Inflammatory macrophage (primary cell): ENCODE measurements around the gene RBM5.
"Not testable (repeated sequence)": the region's sequence is repeated elsewhere in the genome, so short reads cannot be mapped to it uniquely, and the experiment has no call there.

Experiments used
- DNase-seq, 2 donors: peaks; one replicate each; pipeline ENCODE4 v3.0.0-alpha.2; 2020 to 2022
- total RNA-seq, 18 experiments: gene quantifications; one replicate each; lab custom pipeline; 2026; ENCODE audit warnings: mixed read lengths in 6 of 18, inconsistent platforms in 2 of 18; lab: John Stamatoyannopoulos, UW

Gene RBM5
- total RNA-seq, result 54.8 to 117 (median 86.8) reads per million in 18 experiments

- DNase-seq, result peak; percentile 91 to 94
These were observed at the start of gene RBM5 for GRCh38 chr3:50088725-50089608. RBM5 (plus strand) TSS chr3:50088919; CDS start chr3:50090435, 1,516 bp downstream.

DNA sequence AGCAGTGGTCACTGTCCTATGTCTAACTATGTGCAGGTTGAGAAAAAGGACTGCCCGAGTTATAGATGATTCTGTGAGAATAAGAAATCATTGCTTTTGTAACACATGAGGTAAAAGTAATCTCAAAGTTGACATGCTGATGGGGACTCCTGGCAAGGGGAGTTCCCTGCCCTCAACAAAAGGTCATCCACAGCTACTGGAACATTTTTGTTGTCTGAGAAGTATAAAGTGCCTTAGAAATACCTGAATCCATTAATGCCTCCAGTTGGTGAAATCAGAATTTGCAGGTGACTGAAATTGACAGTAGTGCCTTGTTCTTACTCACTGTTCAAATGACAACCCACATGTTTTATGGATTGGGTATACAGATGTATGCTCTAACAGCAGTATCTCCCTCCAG is 43.7 kb upstream of the RBM5 start:
- no peak for DNase-seq

DNA sequence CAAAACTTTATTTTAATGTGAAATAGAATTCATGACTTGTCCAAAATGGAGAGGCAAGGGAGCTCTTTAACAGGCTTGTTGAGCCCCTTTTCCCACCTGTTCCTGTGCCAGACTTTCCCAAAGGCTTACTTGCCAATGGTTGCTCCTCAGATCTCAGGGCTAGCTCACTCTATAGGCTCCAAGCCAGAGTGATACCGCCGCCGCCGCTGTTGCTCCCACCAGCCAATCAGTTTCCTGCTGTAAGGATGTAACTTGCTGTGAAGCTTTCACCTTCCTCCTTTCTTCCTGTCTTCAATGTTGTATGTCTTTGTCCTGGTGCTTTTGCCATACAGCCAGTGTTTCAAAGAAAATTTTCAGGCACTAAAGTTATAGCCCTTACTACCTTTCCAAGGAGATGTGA is 41.3 kb upstream of the RBM5 start:
- DNase-seq, result no peak

- DNase-seq, result no peak
These were observed 38.4 kb upstream of the RBM5 start for GRCh38 chr3:50050361-50050760.

GRCh38 chr3:50057756-50058155 is 31.0 kb upstream of the RBM5 start:
- DNase-seq, result no peak

GRCh38 chr3:50068134-50068533 is 20.6 kb upstream of the RBM5 start:
- DNase-seq, result no peak

DNA sequence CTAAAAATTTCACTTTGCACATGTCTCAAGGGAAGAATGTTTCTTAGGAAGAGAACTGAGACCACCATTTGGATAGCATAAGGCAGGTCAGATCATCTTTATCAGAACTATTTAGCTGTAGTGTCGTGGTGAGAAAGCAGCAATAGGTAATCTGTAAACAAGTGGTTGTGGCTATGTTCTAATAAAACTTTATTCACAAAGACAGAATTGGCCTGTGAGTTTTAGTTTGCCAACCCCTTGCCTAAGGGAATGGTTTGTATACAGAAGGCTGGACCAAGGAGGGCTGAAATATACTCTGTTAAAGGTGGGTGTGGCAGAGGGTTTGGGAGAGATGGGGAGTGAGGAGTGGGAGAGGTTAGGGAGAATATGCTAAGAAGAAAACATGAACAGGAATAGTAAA is 10.6 kb upstream of the RBM5 start:
- DNase-seq, result no peak

GRCh38 chr3:50078622-50079021 is 10.1 kb upstream of the RBM5 start:
- DNase-seq, result peak in 1 of 2 donors; percentile 31

GRCh38 chr3:50084951-50085350 is 3.8 kb upstream of the RBM5 start:
- DNase-seq, result not testable (repeated sequence)

GRCh38 chr3:50089609-50089945 is 858 bp downstream of the RBM5 start:
- DNase-seq, result no peak

DNA sequence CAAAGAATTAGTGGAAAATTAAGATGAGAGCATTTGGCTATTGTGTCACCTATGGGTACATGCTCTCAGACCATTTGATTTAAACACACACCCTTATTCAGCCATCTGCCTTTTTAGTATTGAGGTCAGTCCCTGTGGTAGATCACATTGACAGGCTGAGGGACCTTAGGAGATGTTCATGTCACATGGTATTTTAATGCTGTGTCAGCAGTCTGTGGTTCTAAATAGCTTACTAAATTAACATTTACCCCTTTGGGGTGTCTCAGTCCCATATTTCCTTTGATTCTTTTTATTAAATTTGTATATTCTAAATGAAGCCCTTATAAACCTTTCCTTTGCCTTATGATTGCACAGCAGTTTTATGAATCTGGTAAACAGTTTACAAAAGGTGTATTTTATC is 2.3 kb downstream of the RBM5 start:
- no peak for DNase-seq

GRCh38 chr3:50095352-50095998 is 6.8 kb downstream of the RBM5 start:
- DNase-seq, result no peak

- DNase-seq, result no peak
These were observed 11.7 kb downstream of the RBM5 start for GRCh38 chr3:50100386-50100785.

- DNase-seq, result no peak
These were observed 12.5 kb downstream of the RBM5 start for GRCh38 chr3:50100956-50101845.

- no peak for DNase-seq
These were observed 13.8 kb downstream of the RBM5 start for GRCh38 chr3:50102558-50102957.

DNA sequence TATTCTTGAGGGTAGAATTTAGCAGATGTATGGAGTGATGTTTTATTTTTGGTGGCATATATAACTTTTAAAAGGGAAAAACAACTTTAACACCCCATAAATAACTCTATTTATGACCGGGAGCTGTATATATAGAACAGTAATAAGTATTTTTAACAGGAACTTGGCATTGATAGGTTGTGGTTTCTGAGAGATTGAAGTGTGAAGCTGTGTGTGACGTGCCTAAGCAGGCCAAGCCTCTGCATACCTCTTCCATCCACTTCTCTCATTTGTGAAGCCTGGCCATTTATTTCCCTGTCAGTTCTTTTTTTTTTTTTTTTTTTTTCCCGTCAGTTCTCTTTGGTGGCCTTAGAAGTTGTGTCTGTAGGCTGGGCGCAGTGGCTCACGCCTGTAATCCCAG is 23.0 kb downstream of the RBM5 start:
- no peak for DNase-seq

DNA sequence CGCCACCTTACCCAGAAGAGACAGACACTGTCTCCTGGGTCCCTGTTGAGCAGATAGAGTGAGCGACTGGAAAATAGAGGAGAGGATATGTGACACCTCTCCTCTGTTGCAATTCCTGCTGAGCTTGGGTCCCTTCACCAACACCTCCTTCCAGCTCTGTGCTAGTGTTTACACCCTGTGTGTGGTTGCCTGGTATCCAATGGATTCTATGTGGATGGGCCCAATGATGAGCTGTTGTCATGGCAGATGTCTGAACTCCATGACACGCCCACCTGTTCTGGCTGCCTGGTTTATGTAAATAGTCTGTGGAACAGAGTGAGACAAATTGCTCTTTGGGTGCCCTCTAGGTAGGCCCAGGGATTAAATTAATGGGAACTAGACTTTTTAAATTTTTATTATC is 23.7 kb downstream of the RBM5 start:
- no peak for DNase-seq

DNA sequence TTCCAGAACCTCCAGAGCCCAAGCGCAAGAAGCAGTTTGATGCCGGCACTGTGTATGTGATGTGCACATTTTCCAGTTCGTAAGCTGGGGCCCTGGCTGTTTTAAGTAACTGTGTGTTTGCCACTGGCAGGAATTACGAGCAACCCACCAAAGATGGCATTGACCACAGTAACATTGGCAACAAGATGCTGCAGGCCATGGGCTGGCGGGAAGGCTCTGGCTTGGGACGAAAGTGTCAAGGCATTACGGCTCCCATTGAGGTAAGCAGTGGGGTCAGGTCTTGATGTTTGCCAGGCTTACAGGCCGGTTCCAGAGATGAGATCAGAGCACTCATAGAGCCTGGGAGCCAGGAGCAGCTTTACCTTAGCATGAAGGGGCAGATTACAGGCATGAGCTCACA is 28.4 kb downstream of the RBM5 start:
- DNase-seq, result no peak

- peak; percentile 8 to 50 for DNase-seq
These were observed 29.5 kb downstream of the RBM5 start for GRCh38 chr3:50118237-50118636.

- no peak for DNase-seq
These were observed 31.1 kb downstream of the RBM5 start for GRCh38 chr3:50119786-50120185.

DNA sequence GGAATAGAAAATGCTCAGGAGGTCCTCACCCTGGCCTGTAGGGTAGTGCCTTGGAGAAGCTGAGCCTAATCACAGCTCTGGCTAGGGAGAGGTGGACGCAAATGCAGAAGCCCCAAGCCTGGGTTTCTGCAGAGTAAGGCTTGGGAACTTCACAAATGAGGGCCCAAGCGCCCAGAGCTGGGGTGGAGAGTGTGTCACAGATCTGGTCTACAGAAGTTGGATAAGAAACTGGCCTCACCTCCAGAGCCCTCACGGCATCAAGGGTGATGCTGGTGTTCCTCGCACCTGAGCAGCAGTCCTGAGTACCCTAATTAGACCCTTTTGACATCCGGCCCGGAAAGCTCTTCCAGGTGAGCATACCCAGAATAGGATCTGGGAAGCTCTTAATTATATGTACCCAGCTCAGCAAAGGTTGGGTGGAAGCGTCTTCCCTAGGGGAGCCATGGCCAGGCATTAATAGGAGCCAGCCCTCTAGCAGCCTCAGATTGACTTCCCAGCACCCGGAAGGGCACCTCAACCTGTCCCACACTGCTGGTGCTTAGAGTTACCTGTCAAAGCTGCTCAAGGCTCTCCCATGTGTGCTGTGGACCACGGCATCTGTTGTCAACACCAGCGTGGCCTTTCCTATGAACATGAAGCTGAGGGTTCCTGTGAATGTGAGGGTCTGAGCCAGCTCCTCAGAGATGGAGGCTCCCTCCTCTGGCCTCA is 31.8 kb downstream of the RBM5 start:
- DNase-seq, result no peak
